Measurements from ENCODE around the gene PEX14.

Gene PEX14

DNA sequence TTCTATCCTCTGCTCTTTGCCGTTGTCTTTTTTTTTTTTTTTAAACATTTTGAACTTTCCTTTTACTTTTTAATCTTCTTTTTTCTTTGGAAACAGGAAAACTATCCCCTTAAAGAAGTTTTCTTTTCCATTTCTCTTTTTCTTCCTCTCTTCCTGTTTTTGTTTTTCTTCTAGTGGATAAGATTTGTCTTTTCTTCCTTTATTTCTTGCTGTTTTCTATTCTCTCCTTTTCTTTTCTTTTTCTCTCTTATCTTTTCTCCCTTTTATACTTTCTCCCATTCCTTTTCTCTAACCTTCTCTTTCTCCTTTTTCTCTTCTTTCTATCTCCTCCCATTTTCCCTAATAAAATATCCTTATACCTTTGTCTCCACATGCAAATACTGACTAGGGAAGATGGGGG lies 46.2 kb downstream of the PEX14 start:
- no peak for DNase-seq

GRCh38 chr1:10521537-10522157 lies 46.9 kb downstream of the PEX14 start:
- DNase-seq = no peak

- no peak for DNase-seq
Observed at GRCh38 chr1:10522322-10522860, 47.6 kb downstream of the PEX14 start.

DNA sequence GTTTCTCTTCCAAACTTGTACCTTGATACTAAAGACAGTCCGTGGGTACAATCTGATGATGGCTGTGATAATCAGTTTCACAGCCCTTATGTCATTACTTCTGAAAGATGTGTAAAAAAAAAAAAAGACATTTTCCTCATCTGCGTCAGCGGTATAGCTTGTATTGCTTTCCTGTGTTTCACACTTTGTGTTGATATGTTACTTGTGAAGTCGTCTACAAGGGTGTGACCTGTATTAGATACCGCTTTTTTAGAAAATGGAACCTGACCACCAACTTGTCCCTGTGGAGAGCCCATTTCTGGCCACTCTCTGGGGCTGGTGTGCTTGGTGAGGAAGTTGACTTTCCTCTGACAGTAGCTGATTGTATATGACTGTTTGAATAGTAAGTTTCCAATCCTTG lies 50.5 kb downstream of the PEX14 start:
- DNase-seq = no peak

GRCh38 chr1:10528066-10529014 lies 53.6 kb downstream of the PEX14 start:
- DNase-seq = peak; percentile 49

GRCh38 chr1:10529091-10529490 lies 54.3 kb downstream of the PEX14 start:
- DNase-seq = no peak

DNA sequence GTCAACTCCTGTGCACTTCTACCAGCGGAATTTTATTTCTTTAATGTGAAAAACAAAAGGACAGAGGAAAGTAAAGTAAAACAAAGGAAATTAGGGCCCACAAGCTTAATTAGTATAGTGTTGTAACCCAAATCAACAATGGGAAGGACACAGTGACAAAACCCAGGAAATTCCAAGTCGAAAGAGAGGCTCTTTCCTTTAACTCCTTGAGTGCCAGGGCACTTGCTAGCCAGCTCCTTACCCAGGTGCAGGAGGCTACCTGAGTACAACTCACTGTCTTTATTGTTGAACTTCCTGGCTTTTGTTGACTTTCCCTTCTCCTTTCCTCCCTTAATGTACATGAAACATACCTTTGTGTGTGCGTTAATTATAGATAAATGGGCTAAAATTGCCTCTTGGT lies 55.0 kb downstream of the PEX14 start:
- DNase-seq = no peak

GRCh38 chr1:10530281-10530740 lies 55.6 kb downstream of the PEX14 start:
- no peak for DNase-seq

DNA sequence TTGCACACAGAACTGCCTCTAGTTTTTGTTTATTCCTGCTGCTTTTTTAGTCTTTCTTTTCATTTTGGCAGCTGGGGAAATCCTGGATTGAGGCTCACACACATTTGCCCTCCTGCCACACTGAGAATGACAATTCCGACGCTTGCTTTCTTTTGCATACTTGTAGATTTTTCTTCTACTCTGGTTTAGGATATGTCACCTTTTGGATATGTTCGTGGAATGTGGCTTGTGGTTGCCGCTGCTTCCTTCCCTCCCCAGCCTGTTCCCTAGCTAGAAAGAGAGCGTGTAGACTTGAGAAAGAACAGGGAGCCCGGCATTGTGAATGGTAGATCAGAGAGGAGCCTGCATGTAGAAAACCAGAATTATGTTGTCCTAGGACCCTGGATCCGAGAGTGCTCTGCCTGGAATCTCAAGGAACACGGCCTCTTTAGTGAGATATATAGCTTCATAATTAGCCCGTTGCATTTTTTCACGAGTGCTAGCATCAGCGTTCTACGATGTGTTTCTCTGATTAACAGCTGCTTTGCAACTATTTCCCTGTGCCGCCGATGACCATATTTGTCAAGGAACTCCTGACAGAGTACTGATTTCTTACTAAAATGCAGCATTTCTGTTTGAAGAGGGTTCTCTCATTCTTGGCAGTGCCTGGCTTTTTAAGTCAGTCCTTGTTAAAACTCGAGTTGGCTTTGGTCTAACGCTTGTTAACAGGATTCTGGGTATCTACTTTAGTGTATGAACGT lies 56.2 kb downstream of the PEX14 start:
- DNase-seq = no peak

DNA sequence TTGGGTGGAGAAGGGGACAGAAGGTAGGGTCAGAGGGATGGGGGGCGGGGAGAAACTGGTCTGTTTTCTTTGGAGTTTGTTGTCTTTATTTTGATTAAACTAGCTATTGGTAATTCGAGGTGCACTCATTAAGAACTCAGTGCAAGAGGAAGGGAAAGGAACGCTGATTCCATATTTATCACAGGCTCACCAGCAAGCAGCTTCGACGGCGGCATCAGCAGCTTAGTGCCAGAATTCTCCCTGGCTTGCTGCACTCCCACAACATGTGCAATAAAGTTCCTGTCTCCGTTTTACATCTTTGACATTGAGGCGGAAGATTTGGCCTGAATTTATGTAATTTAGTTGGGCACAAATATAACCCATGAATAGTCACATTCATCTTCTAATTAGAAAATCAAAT lies 57.6 kb downstream of the PEX14 start:
- no peak for DNase-seq

GRCh38 chr1:10534519-10534918 lies 59.8 kb downstream of the PEX14 start:
- no peak for DNase-seq

- DNase-seq = no peak
Observed at GRCh38 chr1:10536133-10536770, 61.5 kb downstream of the PEX14 start.

DNA sequence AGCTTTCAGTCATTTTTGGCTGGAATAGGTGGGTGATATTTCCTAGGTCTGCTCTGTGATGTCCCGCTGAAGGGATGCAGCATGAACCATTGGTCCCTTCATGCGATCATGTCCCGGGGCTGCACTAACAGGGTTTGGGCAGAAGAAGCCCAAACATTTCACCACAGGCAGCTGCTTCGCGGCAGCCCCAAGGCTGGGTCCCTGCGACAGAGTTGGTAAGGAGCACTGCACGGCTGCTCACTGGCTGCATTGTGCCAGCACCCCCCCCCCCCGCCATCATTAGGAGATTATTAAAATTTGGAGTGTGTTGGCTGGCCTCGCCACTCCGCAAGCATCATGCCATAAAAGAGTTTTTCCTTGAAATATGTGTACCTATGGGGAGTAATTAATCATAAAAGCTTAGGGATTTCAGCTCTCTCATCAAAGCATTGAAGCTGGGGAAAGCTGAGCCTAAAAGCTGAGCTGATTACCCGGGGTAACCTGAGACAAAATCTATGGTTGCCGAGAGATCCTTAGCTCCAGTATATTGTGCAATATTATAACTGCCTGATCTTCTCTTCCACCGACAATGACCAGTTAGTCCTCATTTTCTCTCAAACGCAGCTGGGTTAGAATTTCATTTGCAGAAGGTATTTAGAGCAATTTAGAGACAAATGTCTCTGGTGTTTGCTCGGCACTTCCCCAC lies 62.5 kb downstream of the PEX14 start:
- no peak for DNase-seq

DNA sequence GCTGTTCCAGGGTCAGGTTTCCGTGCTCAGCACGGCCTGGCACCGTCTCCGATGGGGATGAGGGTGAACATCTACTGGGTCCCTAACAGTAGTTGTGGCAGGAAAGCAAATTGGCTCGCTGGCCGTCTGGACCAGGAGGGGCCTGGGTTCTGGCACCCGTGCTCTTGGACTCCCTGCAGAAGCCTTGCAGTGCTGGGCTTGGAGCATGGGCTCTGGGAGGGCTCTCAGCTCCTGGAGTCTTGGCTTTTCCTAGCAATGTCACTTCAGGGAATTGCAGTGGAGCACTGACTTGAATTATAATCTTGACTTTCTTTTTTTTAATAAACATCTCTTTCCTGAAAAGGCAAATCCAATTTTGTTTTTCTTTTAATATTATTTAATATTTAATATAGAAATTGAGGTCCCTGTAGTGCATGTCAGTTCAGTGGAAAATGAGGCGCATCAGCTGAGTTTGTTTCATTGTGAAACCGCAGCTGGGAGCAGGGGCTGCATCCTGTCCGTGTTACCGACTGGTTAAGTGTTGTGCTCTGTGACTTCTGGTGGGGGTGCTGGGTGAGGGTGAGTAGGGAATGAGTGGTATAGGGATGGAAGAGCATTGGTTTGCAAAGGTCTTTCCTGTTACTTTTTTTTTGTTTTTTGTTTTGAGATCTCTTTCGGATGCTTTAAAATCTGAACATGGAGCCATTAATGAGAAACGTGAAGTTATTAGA lies 64.1 kb downstream of the PEX14 start:
- no peak for DNase-seq

DNA sequence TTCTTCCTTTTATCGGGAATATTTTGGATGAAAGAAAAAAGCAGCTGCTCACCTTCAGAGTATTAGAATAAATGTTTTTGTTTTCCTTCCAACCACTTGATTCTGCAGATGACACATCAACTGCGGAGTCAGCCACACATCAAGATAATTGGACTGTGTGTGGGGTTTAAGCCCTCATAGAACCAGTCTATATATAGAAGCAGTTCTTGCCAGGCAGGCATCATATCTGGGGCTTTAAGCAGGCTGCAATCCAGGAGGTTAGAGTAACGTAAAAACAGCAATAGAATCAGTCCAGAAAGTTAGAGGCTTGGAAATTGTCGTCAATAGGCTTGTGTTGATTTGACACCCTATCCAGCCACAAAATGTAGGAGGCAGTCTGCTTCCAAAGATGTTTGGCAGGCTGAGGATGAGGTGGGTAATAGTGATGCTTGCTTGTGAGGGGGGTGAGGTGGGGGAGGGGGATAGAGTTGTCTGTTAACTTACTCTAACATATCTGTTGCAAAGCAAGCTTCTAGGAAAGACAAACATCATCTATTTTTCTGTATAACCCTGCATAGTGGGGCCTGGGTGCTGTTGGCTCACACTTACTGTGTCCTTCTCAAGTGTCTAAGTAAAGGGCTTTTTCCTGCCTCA lies 64.8 kb downstream of the PEX14 start:
- DNase-seq = no peak

DNA sequence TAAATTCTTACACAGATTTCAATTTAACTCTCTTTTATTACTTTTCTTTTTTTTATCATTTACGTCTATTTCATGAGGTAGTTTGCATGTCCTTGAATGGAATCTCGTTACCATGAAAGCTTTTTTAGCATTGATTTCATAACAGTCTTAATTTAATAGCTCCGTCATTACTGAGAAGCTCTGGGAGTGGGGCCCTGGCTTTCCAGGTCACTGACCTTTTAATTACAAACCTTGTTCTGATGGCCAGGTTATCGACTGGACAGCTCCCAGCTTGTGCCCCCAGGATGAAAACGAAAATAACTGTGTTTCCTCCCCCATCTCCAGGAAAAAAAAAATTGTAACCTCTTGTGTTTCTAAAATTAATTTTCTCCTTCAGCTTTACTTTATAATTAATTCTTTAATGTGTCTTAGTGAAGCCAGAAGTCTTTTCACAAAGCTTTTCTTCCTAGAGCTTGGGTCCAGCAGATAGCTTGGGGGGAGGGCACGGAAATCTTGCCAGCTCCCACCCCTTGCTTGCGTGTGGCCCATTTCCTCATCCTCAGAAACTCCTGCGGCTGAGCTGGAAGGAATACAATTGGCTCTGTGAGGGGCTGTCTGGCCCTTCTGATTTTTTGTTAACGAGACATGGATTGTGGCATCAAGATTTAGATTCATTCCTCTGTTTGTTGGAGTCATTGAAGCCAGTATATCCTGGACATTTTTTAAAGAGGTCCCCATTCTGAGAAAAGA lies 65.7 kb downstream of the PEX14 start:
- DNase-seq = no peak

DNA sequence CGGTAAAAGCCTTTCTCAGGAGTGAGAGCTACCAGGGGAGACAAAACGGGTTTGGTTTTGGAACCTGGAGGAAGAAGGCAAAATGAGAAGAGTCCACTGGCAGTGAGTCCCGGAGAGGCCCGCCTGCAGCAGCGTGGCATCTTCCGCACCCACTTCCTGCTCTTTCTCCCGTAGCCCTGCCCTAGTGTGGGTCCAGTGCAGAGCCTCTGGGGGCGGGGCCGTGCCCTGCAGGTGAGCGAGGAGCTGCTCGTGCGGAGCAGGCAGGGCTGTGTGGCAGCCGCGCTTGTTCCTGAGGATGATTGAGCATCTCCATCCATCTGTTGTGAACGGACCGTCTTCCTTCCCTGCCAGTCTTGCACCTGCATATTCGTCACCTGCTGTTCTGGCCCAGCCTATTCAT lies 66.5 kb downstream of the PEX14 start:
- DNase-seq = no peak

- DNase-seq = no peak
Observed at GRCh38 chr1:10544239-10544638, 69.5 kb downstream of the PEX14 start.

DNA sequence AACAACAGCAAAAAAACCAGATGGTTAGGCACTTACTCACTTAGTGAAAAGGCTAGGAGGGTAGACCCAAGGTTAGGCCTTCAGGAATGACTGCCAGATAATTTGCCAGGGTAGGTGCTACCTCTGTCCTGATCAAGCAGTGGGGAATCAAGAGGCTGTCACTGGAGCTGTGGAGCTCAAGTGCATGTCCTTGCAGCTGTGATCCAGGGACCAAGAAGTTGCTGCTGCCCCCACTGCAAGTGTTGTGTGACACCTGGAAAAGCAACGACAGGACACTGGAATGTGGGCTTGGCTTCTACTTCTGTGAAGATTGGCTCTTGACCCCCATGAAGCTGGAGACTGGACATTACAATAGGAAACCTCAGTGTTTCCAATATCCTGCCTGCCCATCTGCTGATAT lies 72.1 kb downstream of the PEX14 start:
- no peak for DNase-seq
